ENCODE measurements around the gene GPC6. TPM values are rescaled to one million over a fixed set of nuclear protein-coding genes. Genes with fewer than 3 reads are reported as not detected.

Gene GPC6
- total and polyA plus RNA-seq, 2 donors (not counting 3 experiments of a cell fraction or from before 2014, with no cell fraction given) = 0.01 TPM; not detected in 1

- Histone ChIP-seq H3K9ac (replicated peaks; ENCODE audit: extremely low read depth, insufficient read depth, low read length) (no peak overlapping the region), H3K4me3 (replicated peaks in 1 of 3; ENCODE audit: insufficient read depth in 1 of 3, low read depth in 1 of 3, low read length in 3 of 3) (no peak overlapping the region), H3K27ac (ENCODE audit: insufficient read depth, low read depth, low read length) (no peak overlapping the region), H3K4me2 (ENCODE audit: insufficient read depth, low read length) (no peak overlapping the region), H3K79me2 (ENCODE audit: control insufficient read depth, insufficient read depth, low read length) (no peaks in the 10 kb centered on the region), H3K9me3 (replicated peaks; ENCODE audit: control insufficient read depth, insufficient read depth, low read length) (no peaks in the 10 kb centered on the region), H3K9me1 (replicated peaks; ENCODE audit: control insufficient read depth, extremely low read depth, insufficient read depth, low read length) (no peaks in the 10 kb centered on the region), H3K27me3 (ENCODE audit: control insufficient read depth in 2 of 2, insufficient read depth in 2 of 2, low read length in 2 of 2) (no peaks in the 10 kb centered on the region), H3K4me1 (ENCODE audit: control insufficient read depth, extremely low read depth, insufficient read depth, low read length) (peaks cover 2% of the 10 kb centered on the region), H3K36me3 (ENCODE audit: control insufficient read depth in 2 of 2, extremely low read depth in 1 of 2, insufficient read depth in 2 of 2, low read length in 2 of 2) (no peaks in the 10 kb centered on the region), H4K20me1 (replicated peaks; ENCODE audit: control insufficient read depth, extremely low read depth, insufficient read depth, low read length) (no peaks in the 10 kb centered on the region), H2AFZ (ENCODE audit: low read depth, low read length) (no peak overlapping the region)
- CTCF ChIA-PET = no interaction called here
- BruUV-seq (replicated peaks) = no TSS peak
- dilution Hi-C loops (cut with MboI; ENCODE audit: extremely low pct_ligation_motif_present, low sequenced_read_pairs) = no loop called here
- DNase-seq (ENCODE audit: low read depth, low spot score) (no peak), FAIRE-seq (no peak)
- TF ChIP-seq POLR2A (IDR thresholded peaks at IDR 0.05; ENCODE audit: low read depth, low read length) (no peak), POLR2AphosphoS5 (IDR thresholded peaks at IDR 0.05; ENCODE audit: insufficient read depth, low read depth, low read length) (no peak), MYC (IDR thresholded peaks at IDR 0.05; ENCODE audit: low read depth, low read length) (no peak), EZH2 (IDR thresholded peaks at IDR 0.05; ENCODE audit: borderline replicate concordance, low read depth, low read length, severe bottlenecking) (no peak), MAX (IDR thresholded peaks at IDR 0.05; ENCODE audit: insufficient read depth, insufficient read length) (no peak), GATA2 (IDR thresholded peaks at IDR 0.05; ENCODE audit: insufficient read depth, insufficient read length, low read depth, low read length) (no peak), FOS (IDR thresholded peaks at IDR 0.05; ENCODE audit: borderline replicate concordance, insufficient read depth, low read length) (no peak), JUN (IDR thresholded peaks at IDR 0.05; ENCODE audit: borderline replicate concordance, insufficient read depth, insufficient read length, low read depth) (no peak)
- TF ChIP-seq, protein P1, sequence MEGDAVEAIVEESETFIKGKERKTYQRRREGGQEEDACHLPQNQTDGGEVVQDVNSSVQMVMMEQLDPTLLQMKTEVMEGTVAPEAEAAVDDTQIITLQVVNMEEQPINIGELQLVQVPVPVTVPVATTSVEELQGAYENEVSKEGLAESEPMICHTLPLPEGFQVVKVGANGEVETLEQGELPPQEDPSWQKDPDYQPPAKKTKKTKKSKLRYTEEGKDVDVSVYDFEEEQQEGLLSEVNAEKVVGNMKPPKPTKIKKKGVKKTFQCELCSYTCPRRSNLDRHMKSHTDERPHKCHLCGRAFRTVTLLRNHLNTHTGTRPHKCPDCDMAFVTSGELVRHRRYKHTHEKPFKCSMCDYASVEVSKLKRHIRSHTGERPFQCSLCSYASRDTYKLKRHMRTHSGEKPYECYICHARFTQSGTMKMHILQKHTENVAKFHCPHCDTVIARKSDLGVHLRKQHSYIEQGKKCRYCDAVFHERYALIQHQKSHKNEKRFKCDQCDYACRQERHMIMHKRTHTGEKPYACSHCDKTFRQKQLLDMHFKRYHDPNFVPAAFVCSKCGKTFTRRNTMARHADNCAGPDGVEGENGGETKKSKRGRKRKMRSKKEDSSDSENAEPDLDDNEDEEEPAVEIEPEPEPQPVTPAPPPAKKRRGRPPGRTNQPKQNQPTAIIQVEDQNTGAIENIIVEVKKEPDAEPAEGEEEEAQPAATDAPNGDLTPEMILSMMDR (IDR thresholded peaks at IDR 0.05; ENCODE audit: extremely low read depth in 1 of 2, insufficient read depth in 1 of 2, low read depth in 1 of 2, low read length in 2 of 2) = no peak
- POLR2A ChIA-PET = no interaction called here
- intact Hi-C loops (cut with micrococcal nuclease) = no loop called here
Observed at GRCh38 chr13:94324767-94325540, 1098.3 kb downstream of the GPC6 start.

Data from endothelial cell of umbilical vein (primary cell).